Right lobe of liver (tissue), 6 donors: ENCODE results near the gene OGFOD3. TPM values are rescaled to one million over a fixed set of nuclear protein-coding genes. Genes with fewer than 3 reads are reported as not detected.

Experiments used
- ATAC-seq, 4 donors: fragments of 200-7000 bp; cut with Tn5 transposase; one replicate each; pipeline ENCODE4 v1.9.1; 2020; ENCODE audit warnings: mild to moderate bottlenecking in 4 of 4, moderate library complexity in 4 of 4
- DNase-seq, 3 donors: peaks; one replicate each; pipeline ENCODE4 v3.0.0-alpha.2; 2020
- H3K27ac ChIP-seq, 3 donors: fragments of 200-600 bp; one replicate each; pipeline ENCODE4 v1.8.0; 2022
- H3K27me3 ChIP-seq, 2 donors: fragments of 200-600 bp; one replicate each; pipeline ENCODE4 v1.8.0; 2022
- H3K36me3 ChIP-seq, 4 donors: fragments of 200-600 bp; sonication (generic) in 1 of 4; one replicate each; pipeline versions ENCODE4 v1.5.1 to v1.8.0; 2017 to 2022; ENCODE audit warnings: control low read depth in 1 of 4
- H3K4me1 ChIP-seq, 4 donors: fragments of 200-600 bp; sonication (generic) in 1 of 4; one replicate each; pipeline versions ENCODE4 v1.5.1 to v1.8.0; 2017 to 2022; ENCODE audit warnings: control low read depth in 1 of 4
- H3K4me3 ChIP-seq, 3 donors: fragments of 200-600 bp; one replicate each; pipeline ENCODE4 v1.8.0; 2022
- H3K9me3 ChIP-seq, 4 donors: fragments of 200-600 bp; sonication (generic) in 1 of 4; one replicate each; pipeline versions ENCODE4 v1.5.1 to v1.8.0; 2017 to 2022; ENCODE audit warnings: control low read depth in 1 of 4
- CTCF ChIP-seq, 4 donors: fragments of 200-600 bp in 3 of 4; fragments of 450-650 bp in 1 of 4; IDR thresholded peaks; one replicate each; pipeline versions ENCODE4 v1.5.1 to v1.8.0; 2016 to 2022; ENCODE audit warnings: antibody characterized with exemption in 4 of 4, mild to moderate bottlenecking in 2 of 4
- POLR2A ChIP-seq: fragments of 450-650 bp; IDR thresholded peaks from one replicate; pipeline ENCODE4 v1.6.1; 2017; ENCODE audit warnings: antibody characterized with exemption, mild to moderate bottlenecking
- WGBS: methylation state at CpG from one replicate; pipeline ENCODE4 v1.1.6; 2018; ENCODE audit warnings: low coverage, low lambda C conversion rate; ENCODE audit not compliant: insufficient coverage; ENCODE audit errors: missing lambda C conversion rate; 5-methylcytosine and 5-hydroxymethylcytosine counted together
- intact Hi-C, 2 donors: fragments of 100-400 bp; cut with DNase I; formaldehyde crosslinking; loops; one replicate each; pipeline versions ENCODE4 v1.11.2 to v1.14.1; 2022
- total RNA-seq, 6 experiments: library from RNA; depleted of rRNA in 2 of 6; stranded (reverse); fragments of >200 nt in 2 of 6; fragmentation: NEBNext Ultra II Directional in 3 of 6; extraction: Animal tissue kit (Norgen Biotek cat#: 25700) in 3 of 6; gene quantifications; one replicate each; pipeline versions ENCODE4 v1.1.0 to v1.2.4, GENCODE V29; 2016 to 2023
- donor health status: DM: no; HTN: yes; CAD: no.
- donor health status: DM: no; HTN: no; CAD: no.
- donor health status: DM: no; HTN: no; CAD: no.
- donor health status: DM: no; HTN: yes; CAD: no.
- donor health status: DM: no; HTN: yes; CAD: no.

The OGFOD3 gene
- total RNA-seq, 6 experiments from 2014 or later = 13.5 to 23.4 (median 16.2) TPM

- Histone ChIP-seq H3K4me3 (no peak overlapping the region), H3K4me1 (peaks cover 0 to 30% (median 14%) of the 10 kb centered on the region in 4 donors), H3K36me3 (peaks cover 0 to 2% (median 0%) of the 10 kb centered on the region in 4 donors), H3K27ac (no peak overlapping the region), H3K27me3 (no peaks in the 10 kb centered on the region), H3K9me3 (no peaks in the 10 kb centered on the region)
- WGBS = 67% methylated on average over 3 of the region's 27 CpGs
- DNase-seq = peak in 1 of 3 donors; percentile 29
- intact Hi-C loops = no loop called here
- no peak for ATAC-seq
- TF ChIP-seq CTCF (IDR thresholded peaks at IDR 0.05) (no peak), POLR2A (no peak)
Observed at GRCh38 chr17:82441691-82442487, 23.5 kb upstream of the OGFOD3 start.

GRCh38 chr17:82440991-82441627 lies 22.7 kb upstream of the OGFOD3 start:
- Histone ChIP-seq H3K27ac (no peak overlapping the region), H3K27me3 (no peaks in the 10 kb centered on the region), H3K9me3 (no peaks in the 10 kb centered on the region), H3K36me3 (peaks cover 0 to 2% (median 0%) of the 10 kb centered on the region in 4 donors), H3K4me3 (no peak overlapping the region), H3K4me1 (peaks cover 0 to 31% (median 11%) of the 10 kb centered on the region in 4 donors)
- TF ChIP-seq CTCF (IDR thresholded peaks at IDR 0.05) (no peak), POLR2A (no peak)
- DNase-seq (peak in 1 of 3 donors; percentile 27), ATAC-seq (peak in 1 of 4 donors; percentile 8)
- intact Hi-C loops = no loop called here
- 84% methylated on average over 8 of the region's 17 CpGs for WGBS

GRCh38 chr17:82440469-82440981 lies 22.1 kb upstream of the OGFOD3 start:
- no peaks in the 10 kb centered on the region for H3K27me3 ChIP-seq
- TF ChIP-seq CTCF (IDR thresholded peaks at IDR 0.05) = no peak
- no peak for TF ChIP-seq POLR2A
- H3K4me3 ChIP-seq = no peak overlapping the region
- DNase-seq (peak in 1 of 3 donors; percentile 37), ATAC-seq (peak in 1 of 4 donors; percentile 17)
- no peaks in the 10 kb centered on the region for H3K9me3 ChIP-seq
- intact Hi-C loops = no loop called here
- H3K27ac ChIP-seq = no peak overlapping the region
- 86% methylated on average over 4 of the region's 22 CpGs for WGBS
- H3K36me3 ChIP-seq = peaks cover 0 to 2% (median 0%) of the 10 kb centered on the region in 4 donors
- H3K4me1 ChIP-seq = peaks cover 0 to 25% (median 8%) of the 10 kb centered on the region in 4 donors

- no peak for TF ChIP-seq CTCF (IDR thresholded peaks at IDR 0.05)
- no peak for TF ChIP-seq POLR2A
- peak in 1 of 3 donors; percentile 30 for DNase-seq
- Histone ChIP-seq H3K27me3 (no peaks in the 10 kb centered on the region), H3K27ac (no peak overlapping the region), H3K4me1 (peaks cover 0 to 18% (median 5%) of the 10 kb centered on the region in 4 donors), H3K9me3 (no peaks in the 10 kb centered on the region), H3K36me3 (peaks cover 0 to 2% (median 0%) of the 10 kb centered on the region in 4 donors), H3K4me3 (no peak overlapping the region)
- intact Hi-C loops = no loop called here
- 50% methylated on average over 1 of the region's 34 CpGs for WGBS
- ATAC-seq = no peak
Observed at GRCh38 chr17:82439829-82440365, 21.5 kb upstream of the OGFOD3 start.
